Central memory CD4-positive, alpha-beta T cell (primary cell): ENCODE results near the gene RLF.
A peak's percentile ranks its signal among the peaks of the same experiment; 100 is the strongest.
"Not testable (repeated sequence)": the region's sequence is repeated elsewhere in the genome, so short reads cannot be mapped to it uniquely, and the experiment has no call there.

Source experiments
- DNase-seq: peaks from one replicate; pipeline ENCODE4 v3.0.0; 2022

Gene RLF

DNA sequence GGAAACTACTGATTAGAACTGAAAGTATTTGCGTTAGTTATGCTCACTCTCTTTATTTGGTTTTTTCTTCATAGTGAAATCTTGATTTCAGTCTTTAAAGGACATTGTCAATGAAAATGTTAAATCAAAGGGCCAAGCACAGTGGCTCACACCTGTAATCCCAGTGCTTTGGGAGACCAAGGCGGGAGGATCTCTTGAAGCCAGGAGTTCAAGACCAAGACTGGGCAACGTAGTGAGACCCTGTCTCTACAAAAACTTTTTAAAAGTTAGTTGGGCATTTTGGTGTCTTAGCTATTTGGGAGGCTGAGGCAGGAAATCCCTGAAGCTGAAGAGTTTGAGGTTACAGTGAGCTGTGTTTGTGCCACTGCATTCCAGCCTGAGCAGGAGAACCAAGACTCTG, 13.6 kb downstream of the RLF start:
- DNase-seq, result no peak

GRCh38 chr1:40176989-40177388, 15.8 kb downstream of the RLF start:
- not testable (repeated sequence) for DNase-seq

DNA sequence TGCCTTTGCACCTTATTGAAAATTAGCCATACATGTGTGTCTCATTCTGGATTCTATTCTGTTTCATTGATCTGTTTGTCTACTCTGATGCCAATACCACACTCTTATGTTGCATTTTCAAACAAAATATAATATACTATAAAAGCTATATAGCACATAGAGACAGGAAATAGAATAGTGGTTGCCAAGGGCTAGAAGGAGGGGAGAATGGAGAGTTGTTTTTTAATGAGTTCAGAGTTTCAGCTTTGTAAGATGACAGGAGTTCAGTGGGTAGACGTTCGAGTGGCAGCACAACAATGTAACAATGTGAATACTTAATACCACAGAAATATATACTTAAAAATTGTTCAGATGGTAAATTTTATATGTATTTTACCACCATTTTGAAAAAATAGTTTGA, 17.0 kb downstream of the RLF start:
- no peak for DNase-seq

DNA sequence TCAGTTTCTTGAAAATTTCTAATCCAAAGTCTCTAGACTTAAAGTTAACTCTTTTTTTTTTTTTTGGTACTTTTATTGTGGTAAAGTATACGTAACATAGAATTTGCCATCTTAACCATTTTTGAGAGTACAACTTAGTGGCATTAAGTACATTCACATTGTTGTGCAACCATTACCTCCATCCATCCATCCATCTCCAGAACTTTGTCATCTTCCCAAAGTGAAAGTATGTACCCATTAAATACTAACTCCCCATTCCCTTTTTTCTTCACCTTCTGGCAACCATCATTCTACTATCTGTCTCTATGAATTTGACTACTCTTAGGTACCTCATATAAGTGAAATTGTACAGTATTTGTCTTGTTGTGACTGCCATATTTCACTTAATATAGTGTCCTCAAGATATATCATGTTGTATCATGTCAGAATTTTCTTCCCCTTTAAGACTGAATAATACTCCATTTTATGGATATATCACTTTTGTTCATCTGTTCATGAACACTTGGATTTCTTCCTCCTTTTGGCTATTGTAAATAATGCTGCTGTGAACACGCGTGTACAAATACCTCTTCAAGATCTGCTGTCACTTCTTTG, 18.4 kb downstream of the RLF start:
- no peak for DNase-seq

- DNase-seq, result no peak
Measured at GRCh38 chr1:40183055-40183710, 22.0 kb downstream of the RLF start.

GRCh38 chr1:40184193-40184592, 23.0 kb downstream of the RLF start:
- no peak for DNase-seq

- no peak for DNase-seq
Measured at GRCh38 chr1:40185951-40186864, 25.0 kb downstream of the RLF start.

- no peak for DNase-seq
Measured at GRCh38 chr1:40187399-40187798, 26.2 kb downstream of the RLF start.

DNA sequence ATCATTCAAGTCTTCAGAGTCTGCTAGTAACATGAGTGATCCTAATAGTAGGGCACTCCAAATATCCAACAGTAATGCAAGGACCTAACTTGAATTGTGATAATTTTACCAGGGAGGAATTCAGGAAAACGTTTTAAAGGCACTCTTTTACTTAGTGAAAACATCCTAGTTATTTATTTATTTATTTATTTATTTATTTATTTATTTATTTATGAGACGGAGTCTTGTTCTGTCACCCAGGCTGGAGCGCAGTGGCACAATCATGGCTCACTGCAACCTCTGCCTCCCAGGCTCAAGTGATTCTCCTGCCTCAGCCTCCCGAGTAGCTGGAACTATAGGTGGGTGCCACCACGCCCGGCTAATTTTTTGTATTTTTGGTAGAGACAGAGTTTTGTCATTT, 33.5 kb downstream of the RLF start:
- DNase-seq, result not testable (repeated sequence)

GRCh38 chr1:40197656-40198055, 36.5 kb downstream of the RLF start:
- no peak for DNase-seq

DNA sequence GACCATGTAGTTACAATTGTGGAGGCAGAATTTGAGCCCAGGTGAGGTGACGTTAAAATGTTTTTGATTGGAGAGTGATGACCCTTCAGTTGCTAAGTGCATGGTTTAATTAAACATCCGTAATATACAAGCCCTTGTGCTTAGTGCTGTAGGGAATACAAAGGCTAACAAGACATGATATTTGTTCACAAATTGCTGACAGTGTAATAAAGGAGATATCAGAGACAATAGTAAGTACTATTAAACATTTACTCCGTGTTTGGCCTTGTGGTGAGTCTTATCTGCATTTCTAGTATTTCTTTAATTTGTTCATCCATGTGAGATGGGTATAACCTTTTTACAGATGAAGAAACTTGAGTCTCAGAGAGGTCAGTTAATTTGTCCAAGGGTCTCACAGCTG, 37.9 kb downstream of the RLF start:
- no peak for DNase-seq

GRCh38 chr1:40204856-40205255, 43.7 kb downstream of the RLF start:
- no peak for DNase-seq

- DNase-seq, result no peak
Measured at GRCh38 chr1:40210511-40211204, 49.5 kb downstream of the RLF start.

DNA sequence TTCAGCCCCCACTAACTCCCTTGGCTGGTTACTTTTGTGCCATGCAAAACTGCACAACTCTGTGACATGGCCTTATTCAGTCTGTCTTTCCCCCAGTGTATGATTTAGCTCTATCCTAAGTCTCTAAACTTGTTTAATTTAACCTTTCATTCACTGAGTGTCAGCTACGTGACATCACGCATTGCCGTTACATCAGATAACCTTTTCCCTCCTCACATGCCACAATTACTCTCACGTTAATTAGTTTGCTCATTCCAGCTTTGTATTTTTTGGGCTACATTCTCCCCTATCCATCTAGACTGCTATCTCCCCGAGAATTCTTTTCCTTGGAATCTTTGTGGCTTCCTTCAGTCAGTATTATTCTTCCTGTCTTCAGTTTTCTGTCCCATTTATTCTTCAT, 57.1 kb downstream of the RLF start:
- DNase-seq, result no peak

DNA sequence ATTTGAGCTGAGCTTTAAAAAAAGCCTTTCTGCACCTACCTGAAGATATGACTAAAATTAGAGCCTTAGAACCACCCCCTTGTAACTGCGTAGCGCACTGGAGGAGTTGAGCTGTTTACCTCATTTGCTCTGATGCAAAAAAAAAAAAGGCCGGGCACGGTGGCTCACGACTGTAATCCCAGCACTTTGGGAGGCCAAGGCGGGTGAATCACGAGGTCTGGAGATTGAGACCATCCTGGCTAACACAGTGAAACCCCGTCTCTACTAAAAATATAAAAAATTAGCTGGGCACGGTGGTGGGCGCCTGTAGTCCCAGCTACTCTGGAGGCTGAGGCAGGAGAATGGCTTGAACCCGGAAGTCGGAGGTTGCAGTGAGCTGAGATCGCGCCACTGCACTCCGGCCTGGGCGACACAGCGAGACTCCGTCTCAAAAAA, 60.3 kb downstream of the RLF start:
- not testable (repeated sequence) for DNase-seq

DNA sequence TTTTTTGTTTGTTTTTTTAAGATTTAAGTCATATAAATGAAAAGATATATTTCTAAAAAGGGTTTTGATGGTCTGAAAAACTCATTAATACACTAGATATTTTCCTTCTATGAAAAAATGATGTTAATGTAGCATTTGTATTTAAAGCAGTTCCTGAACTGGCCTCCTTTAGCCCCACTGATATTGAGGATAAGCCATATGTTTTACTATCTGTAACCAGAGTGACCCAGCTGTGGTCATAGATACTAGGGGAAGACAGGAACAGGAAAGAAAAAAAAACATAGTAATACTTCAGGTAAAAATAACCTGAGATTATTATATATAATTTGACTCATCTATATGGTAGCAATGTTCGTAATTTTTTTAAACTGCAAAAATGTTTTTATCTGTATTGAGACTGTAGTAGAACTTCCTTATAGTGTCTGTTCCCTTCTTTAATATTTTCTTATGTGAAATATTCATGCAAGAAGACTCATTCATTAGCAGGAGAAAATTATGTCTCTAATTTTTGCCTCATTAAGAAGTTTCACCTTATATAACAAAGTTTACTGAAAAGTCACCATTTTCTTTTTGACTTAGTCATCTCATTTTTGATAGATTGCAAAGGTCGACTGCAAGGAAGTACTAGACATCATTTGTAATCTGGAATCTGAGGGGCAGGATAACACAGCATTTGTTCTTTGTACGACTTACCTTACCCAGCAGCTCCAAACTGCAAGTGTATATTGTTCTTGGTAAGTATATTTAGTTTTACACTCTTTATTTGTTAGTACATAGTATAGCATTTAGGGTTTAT, 61.0 kb downstream of the RLF start:
- no peak for DNase-seq

DNA sequence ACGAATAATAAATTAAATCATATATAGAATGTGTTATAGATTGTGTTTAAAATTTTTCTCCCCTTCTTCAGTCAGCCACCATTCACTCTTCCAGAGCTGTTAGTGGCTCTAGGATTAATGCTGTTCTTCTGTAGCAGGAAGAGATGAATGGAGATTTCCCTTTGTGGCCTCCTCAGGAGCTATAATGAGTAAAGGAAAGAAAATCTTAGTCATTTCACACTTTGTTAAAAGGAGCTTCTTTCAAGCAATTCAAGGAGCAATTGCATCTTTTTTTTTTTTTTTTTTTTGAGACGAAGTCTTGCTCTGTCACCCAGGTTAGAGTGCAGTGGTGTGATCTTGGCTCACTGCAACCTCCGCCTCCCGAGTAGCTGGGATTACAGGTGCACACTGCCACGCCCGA, 62.9 kb downstream of the RLF start:
- no peak for DNase-seq

GRCh38 chr1:40226192-40226591, 65.0 kb downstream of the RLF start:
- no peak for DNase-seq

DNA sequence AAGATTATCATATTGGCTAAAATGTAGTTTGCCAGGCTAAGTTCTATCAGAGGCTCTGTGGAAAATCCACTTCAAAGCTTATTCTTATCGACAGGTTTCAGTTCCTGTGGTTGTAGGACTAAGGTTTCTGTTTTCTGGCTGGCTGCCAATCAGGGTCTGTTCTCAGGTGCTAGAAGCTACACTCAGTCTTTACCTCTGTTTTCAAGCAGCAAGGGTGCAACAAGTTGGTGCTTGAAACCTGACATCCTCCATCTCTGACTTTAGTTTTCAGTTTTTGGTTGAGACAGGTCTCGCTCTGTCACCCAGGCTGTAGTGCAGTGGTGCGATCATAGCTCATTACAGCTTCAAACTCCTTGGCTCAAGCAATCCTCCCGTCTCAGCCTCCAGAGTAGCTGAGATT, 71.3 kb downstream of the RLF start:
- DNase-seq, result peak; percentile 42

DNA sequence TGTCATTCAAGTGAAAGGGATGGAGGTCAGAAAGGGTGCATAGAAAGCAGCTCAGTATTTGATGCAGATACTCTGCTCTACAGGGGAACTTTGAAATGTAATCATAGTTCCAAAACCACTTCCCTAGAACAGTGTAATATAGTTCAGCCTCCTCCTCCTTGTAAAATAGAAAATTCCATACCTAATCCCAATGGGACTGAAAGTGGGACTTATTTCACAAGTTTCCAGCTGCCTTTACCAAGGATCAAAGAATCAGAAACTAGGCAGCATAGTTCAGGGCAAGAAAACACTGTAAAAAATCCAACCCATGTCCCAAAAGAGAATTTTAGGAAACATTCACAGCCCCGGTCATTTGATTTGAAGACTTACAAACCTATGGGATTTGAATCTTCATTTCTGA, 78.4 kb downstream of the RLF start:
- no peak for DNase-seq

- DNase-seq, result no peak
Measured at GRCh38 chr1:40240390-40240789, 79.2 kb downstream of the RLF start.

DNA sequence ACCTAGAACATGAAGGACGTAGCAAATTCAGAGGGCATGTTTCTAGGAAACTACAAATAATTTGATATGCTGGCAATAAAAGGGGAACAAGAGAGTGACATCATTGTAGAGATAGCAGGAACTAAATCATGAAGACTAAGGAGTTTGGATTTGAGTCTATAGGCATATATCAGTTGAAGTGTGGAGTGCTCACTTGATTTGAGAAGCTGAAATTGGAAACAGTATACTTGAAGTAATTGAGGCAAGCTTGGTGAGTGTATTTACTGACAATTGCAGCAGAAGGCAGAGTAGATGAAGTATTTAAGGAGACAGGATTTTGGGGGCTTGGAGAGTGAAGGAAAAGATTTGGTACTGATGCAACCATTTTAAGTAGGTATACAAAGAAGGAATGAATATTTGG, 80.2 kb downstream of the RLF start:
- DNase-seq, result no peak
